Suprapubic skin (tissue), 4 donors: ENCODE results near the gene ZNF677. TPM values are rescaled to one million over a fixed set of nuclear protein-coding genes. Genes with fewer than 3 reads are reported as not detected.
"Not testable (repeated sequence)": the region's sequence is repeated elsewhere in the genome, so short reads cannot be mapped to it uniquely, and the experiment has no call there.

Experiments
- DNase-seq, 2 donors: peaks; one replicate each; pipeline ENCODE4 v3.0.0-alpha.2; 2019; ENCODE audit warnings: low spot score in 2 of 2
- H3K27ac ChIP-seq: fragments of 200-600 bp; sonication (generic); one replicate; pipeline ENCODE4 v1.5.1; 2019
- H3K27me3 ChIP-seq: fragments of 200-600 bp; sonication (generic); one replicate; pipeline ENCODE4 v1.5.1; 2019
- H3K36me3 ChIP-seq: fragments of 200-600 bp; sonication (generic); one replicate; pipeline ENCODE4 v1.5.1; 2019
- H3K4me1 ChIP-seq: fragments of 200-600 bp; sonication (generic); one replicate; pipeline ENCODE4 v1.5.1; 2019
- H3K4me3 ChIP-seq: fragments of 200-600 bp; sonication (generic); one replicate; pipeline ENCODE4 v1.5.1; 2019; ENCODE audit warnings: mild to moderate bottlenecking
- H3K9me3 ChIP-seq: fragments of 200-600 bp; sonication (generic); one replicate; pipeline ENCODE4 v1.5.1; 2019
- CTCF ChIP-seq, 2 donors: fragments of 200-600 bp in 1 of 2; fragments of 450-650 bp in 1 of 2; sonication (generic) in 1 of 2; IDR thresholded peaks; one replicate each; pipeline ENCODE4 v1.5.1; 2016 to 2019; ENCODE audit warnings: antibody characterized with exemption in 2 of 2, mild to moderate bottlenecking in 1 of 2, moderate library complexity in 1 of 2
- EP300 ChIP-seq: sonication (generic); formaldehyde crosslinking; IDR thresholded peaks from one replicate; pipeline ENCODE4 v1.6.1; 2017; ENCODE audit warnings: antibody characterized with exemption
- POLR2A ChIP-seq, 2 donors: fragments of 450-650 bp; IDR thresholded peaks; one replicate each; pipeline ENCODE4 v1.6.1; 2017; ENCODE audit warnings: antibody characterized with exemption in 2 of 2, mild to moderate bottlenecking in 2 of 2, moderate library complexity in 2 of 2
- POLR2AphosphoS5 ChIP-seq, 3 donors: sonication (generic); formaldehyde crosslinking; IDR thresholded peaks; one replicate each; pipeline ENCODE4 v1.6.1; 2017; ENCODE audit warnings: antibody characterized with exemption in 3 of 3
- WGBS: methylation state at CpG from one replicate; pipeline ENCODE4 v1.1.5; 2018; 5-methylcytosine and 5-hydroxymethylcytosine counted together
- total RNA-seq, 4 donors: library from RNA; depleted of rRNA; stranded (reverse); fragments of >200 nt; gene quantifications; one replicate each; pipeline ENCODE4 v1.1.0, GENCODE V29; 2016

The ZNF677 gene
- total RNA-seq, 4 donors from 2014 or later: 11.1 to 24.3 (median 18.3) TPM

GRCh38 chr19:53237114-53237777 is 17.4 kb downstream of the ZNF677 start:
- Histone ChIP-seq H3K4me1 (no peaks in the 10 kb centered on the region), H3K27me3 (no peaks in the 10 kb centered on the region), H3K27ac (no peak overlapping the region), H3K36me3 (peaks cover 52% of the 10 kb centered on the region), H3K9me3 (peaks cover 84% of the 10 kb centered on the region), H3K4me3 (no peak overlapping the region)
- no peak for TF ChIP-seq CTCF (IDR thresholded peaks at IDR 0.05)
- WGBS: 93% methylated on average over 4 of the region's 4 CpGs
- DNase-seq: no peak

- Histone ChIP-seq H3K27me3 (no peaks in the 10 kb centered on the region), H3K36me3 (no peaks in the 10 kb centered on the region), H3K9me3 (peaks cover 51% of the 10 kb centered on the region), H3K4me1 (no peaks in the 10 kb centered on the region), H3K27ac (no peak overlapping the region), H3K4me3 (no peak overlapping the region)
- 97% methylated on average over 19 of the region's 20 CpGs for WGBS
- no peak for DNase-seq
- TF ChIP-seq POLR2AphosphoS5 (IDR thresholded peaks at IDR 0.05) (no peak), EP300 (no peak), CTCF (IDR thresholded peaks at IDR 0.05) (no peak), POLR2A (IDR thresholded peaks at IDR 0.05) (no peak)
Observed at GRCh38 chr19:53224606-53225005, 30.1 kb downstream of the ZNF677 start.

- H3K27ac ChIP-seq, H3K27me3 ChIP-seq, H3K4me3 ChIP-seq, DNase-seq, H3K36me3 ChIP-seq, H3K4me1 ChIP-seq: not testable (repeated sequence)
- WGBS: no CpG with 5 or more reads among the region's 28 CpGs
- peaks cover 58% of the 10 kb centered on the region for H3K9me3 ChIP-seq
Observed at GRCh38 chr19:53222716-53223115, 32.0 kb downstream of the ZNF677 start.

GRCh38 chr19:53212703-53213320 is 41.9 kb downstream of the ZNF677 start:
- Histone ChIP-seq H3K36me3 (peaks cover 36% of the 10 kb centered on the region), H3K4me1 (no peaks in the 10 kb centered on the region), H3K27ac (no peak overlapping the region), H3K27me3 (no peaks in the 10 kb centered on the region), H3K4me3 (no peak overlapping the region), H3K9me3 (peaks cover 75% of the 10 kb centered on the region)
- DNase-seq: no peak
- TF ChIP-seq EP300 (no peak), POLR2AphosphoS5 (IDR thresholded peaks at IDR 0.05) (no peak), POLR2A (IDR thresholded peaks at IDR 0.05) (no peak), CTCF (IDR thresholded peaks at IDR 0.05) (no peak)
- 94% methylated on average over 2 of the region's 2 CpGs for WGBS

- H3K9me3 ChIP-seq: peaks cover 65% of the 10 kb centered on the region
- not testable (repeated sequence) for H3K4me3 ChIP-seq, H3K27ac ChIP-seq, H3K27me3 ChIP-seq, H3K4me1 ChIP-seq, DNase-seq
- peaks cover 44% of the 10 kb centered on the region for H3K36me3 ChIP-seq
- 84% methylated on average over 3 of the region's 3 CpGs for WGBS
Observed at GRCh38 chr19:53211554-53211953, 43.1 kb downstream of the ZNF677 start.

- no peak for TF ChIP-seq CTCF (IDR thresholded peaks at IDR 0.05)
- TF ChIP-seq POLR2A (IDR thresholded peaks at IDR 0.05): peak in 1 of 2 donors; percentile 53
- TF ChIP-seq POLR2AphosphoS5 (IDR thresholded peaks at IDR 0.05): peak in 2 of 3 donors; percentile 33 to 48
- TF ChIP-seq EP300: no peak
- Histone ChIP-seq H3K27me3 (no peaks in the 10 kb centered on the region), H3K27ac (peak overlapping the region; percentile 94), H3K36me3 (peaks cover 3% of the 10 kb centered on the region), H3K9me3 (peaks cover 15% of the 10 kb centered on the region), H3K4me3 (peak overlapping the region; percentile 86), H3K4me1 (peaks cover 22% of the 10 kb centered on the region)
- WGBS: 2% methylated on average over 26 of the region's 42 CpGs
- DNase-seq: peak; percentile 98 to 99
Observed at GRCh38 chr19:53196777-53197396, 57.8 kb downstream of the ZNF677 start.
